GM19240 (cell line): Measurements from ENCODE around the gene PDE8A.

Experiments
- DNase-seq: peaks from one replicate; pipeline ENCODE4 v3.0.0; 2011; ENCODE audit warnings: low spot score; ENCODE audit not compliant: insufficient read length

PDE8A gene

DNA sequence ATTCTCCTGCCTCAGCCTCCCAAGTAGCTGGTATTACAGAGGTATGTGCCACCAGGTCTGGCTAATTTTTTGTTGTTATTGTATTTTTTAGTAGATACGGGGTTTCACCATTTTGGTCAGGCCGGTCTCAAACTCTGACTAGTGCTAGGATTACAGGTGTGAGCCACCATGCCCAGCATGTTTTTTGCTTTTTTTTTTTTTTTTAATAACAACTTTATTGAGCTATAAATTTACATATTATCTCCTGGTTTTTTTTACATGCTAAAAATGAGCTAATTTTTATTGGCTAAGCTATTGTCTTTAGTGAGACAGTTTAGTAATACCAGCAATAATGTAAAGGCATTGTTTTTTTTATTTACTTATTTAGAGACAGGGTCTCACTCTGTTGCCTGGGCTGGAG lies 105.2 kb downstream of the PDE8A start:
- DNase-seq, result no peak

DNA sequence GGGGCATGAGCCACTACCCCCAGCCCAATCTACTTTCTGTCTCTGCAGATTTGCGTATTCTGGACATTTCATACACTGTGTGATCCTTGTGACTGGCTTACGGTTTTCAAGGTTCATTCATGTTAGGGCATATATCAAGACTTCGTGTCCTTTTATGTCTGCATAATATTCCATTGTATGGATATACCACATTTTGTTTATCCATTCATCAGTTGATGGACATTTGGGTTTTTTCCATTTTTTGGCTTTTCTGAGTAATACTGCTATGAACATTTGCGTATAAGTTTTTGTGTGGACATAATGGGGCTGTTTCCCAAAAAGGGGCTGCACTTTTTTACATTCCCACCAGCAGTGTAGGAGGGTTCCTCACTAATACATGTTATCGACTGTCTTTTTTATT lies 106.6 kb downstream of the PDE8A start:
- DNase-seq, result no peak

DNA sequence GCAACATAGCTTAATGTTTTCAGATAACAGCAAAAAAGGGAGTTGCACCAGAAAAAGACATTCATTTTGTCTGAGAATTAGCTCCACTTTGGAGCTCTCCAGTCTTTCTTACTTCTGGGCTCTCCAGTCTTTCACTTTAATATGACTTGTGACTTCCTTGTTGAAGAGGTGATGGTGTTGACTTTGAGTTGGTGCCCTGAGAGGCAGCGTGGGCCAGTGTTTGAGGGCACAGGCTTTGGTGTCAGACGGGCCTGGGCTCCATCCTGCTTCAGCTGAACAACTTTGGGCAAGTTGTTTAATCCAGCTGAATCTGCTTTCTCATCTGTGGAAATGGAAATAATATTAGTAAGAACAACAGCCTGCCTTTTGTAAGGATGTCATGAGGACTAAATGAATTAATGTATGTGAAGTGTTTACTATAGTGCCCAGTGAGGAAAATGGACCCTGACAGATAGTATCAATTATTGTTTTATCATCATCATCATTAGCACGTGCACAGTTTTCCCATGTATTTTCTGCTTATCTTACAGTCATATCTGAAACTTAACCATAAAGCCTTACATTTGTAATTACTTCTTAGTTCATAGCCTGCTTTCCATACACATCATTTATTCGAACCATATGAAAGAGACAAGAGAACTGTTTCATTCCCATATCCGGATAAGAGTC lies 108.4 kb downstream of the PDE8A start:
- no peak for DNase-seq

DNA sequence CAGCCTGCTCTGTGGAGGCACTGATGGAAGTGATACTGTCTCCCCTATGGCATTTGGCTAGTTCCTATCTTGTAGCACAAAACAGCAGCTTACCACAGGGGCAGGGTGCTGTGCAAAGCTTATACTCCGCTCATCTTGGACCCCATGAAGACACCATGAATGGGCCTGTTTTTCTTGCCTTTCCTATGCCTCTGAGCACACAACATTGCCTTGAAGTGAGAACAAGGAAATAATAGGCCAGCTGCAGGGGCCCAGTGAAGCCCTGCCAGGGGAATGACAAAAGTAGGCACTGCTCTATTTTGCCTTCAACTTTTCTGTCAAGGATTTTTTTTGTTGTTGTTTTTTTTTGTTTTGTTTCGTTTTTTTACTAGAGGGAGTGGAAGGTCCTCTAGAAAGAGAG lies 110.3 kb downstream of the PDE8A start:
- no peak for DNase-seq

DNA sequence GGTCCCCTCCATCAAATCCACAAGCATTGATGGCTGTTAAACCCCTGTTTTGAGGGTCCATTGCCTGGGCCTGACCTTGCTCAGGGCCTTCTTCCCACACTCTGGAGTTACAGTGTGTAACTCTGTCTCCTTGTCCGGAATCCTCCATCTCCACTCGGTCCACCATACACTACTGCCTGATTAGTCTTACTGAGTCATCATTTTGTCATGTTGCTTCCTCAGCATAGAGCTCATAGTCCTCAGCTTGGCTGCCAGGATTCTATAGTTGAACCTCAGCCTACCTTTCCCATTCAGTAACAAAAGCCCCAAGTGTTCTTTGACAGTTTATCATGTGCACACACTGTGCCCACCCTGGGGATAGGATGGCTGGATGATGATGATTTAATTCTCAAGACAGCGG lies 113.0 kb downstream of the PDE8A start:
- no peak for DNase-seq

DNA sequence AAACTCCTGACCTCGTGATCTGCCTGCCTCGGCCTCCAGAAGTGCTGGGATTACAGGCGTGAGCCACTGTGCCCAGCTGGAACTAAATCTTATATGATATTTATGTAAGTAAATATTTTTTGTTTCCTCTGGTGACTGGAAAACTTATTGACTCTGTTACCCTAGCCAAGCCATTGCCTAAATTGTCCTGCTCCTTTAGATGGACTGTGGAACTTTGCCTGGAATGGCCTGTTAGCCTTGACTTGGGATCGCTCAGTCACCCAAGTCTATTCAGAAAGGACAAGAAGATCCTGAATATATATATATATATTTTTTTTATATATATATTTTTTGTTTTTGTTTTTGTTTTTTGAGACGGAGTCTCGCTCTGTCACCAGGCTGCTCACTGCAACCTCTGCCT lies 113.9 kb downstream of the PDE8A start:
- no peak for DNase-seq

DNA sequence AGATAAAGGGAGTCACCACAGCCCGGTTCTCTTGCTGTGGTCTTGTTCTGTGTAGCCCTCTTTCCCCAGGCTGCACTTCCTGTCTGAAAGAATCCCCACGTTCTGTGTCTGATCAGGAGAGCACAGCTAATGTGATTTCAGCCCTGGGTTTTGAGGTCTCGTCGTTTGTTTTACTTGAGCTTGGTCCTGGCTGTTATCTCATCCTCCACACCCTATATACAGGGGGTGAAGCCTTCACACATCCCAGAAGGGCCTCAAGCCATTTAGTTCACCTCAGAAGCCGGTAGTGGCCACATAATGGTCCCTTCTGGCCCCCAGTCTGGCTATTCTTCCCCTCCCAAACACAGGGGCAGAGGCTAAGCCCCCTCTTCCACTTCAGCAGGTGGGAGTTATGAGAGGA lies 115.6 kb downstream of the PDE8A start:
- no peak for DNase-seq

DNA sequence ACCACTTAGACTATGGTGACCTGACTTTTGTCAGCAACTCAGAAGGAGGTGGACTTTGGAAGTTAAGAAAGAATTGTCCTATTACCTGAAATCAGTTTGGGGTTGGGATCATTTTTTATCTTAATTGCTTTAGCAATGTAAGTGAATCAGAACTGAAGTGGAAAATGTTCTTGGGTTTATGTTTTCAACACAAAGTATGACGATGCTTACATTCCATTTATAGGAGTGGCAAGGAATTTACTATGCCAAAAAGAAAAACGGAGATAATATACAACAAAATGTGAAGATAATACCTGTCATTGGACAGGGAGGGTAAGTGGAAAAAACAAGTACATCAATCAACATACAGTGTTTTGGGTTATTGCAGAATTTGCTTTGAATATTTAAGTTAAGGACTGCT lies 116.1 kb downstream of the PDE8A start:
- no peak for DNase-seq

DNA sequence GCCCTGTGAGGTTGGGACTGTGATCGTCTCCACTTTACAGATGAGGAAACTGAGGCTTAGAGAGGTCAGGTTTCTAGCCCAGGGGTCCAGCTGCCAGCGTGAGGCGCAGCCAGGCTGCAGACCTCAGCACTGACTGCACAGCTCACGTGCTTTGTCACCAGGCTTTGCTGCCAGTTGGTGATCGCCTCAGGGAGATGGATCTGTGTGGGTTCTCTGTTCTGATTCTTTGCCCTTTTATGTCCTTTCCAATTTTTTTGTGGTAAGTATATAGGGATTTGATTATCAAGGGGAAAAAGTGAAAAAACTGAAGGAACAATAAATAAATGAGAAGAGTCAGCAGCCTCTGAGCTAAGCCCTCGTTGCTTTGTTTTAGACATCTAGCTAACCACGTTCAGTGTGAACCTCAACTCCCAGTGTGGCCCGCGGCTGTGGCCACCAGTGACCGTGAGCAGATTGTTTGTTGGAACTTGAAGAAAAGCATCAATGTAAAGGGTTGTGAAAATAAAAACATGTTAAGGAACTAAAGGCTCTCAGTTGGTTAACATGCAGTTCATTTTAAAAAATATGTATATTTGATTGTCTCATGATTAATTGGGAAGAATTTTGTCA lies 117.6 kb downstream of the PDE8A start:
- DNase-seq, result no peak

DNA sequence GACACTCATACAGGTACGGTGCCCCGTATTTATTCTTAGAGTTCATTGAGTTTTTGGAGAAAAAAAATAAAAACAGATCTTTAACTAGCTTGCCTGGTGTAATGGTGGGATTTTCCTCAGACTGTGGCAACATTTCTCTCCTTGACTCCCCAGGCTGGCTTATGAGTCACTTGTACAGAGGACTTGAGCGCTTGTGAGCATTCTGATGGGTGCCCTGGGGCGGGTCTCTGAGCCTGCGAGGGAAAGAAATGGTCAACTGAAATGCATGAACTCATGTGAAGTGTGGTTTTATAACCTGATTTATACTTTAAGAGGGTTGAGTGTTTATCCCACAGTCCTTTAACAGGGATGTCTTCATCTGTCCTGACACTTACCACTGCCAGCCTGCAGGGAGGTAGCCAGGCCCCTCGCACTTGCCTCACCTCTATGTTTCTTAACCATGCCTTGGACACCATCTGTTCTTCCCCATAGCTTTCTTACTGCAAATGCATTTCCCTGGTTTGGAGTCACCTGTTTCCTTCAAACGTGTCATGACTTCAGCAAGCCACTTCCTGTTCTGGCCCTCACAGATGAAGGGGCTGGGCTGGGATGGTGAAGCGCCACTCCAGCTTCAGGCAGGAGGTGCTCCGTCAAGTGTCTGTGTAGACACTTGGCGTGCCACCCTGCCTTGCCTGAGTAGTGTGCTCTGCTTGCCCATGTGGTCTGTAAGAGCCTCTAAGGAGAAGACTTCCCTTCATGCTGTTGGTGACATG lies 118.7 kb downstream of the PDE8A start:
- DNase-seq, result no peak

DNA sequence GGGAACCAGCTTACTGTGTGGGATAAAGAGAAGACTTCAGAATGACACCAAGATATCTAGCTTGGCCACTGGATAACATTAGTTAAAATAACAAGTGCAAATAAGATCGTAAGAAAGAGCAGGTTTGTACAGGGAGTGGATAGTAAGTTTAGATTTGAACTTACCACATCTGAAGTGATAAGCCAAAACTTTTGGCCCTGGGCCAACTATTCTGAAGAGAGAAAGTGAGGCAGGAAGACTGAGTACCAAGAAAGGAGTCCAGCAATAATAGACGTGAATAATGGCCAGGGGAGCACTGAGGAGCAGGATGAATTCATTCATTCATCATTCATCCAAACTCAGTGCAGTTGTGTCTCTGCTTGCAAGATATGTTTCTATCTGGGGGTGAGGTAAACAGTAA lies 122.9 kb downstream of the PDE8A start:
- DNase-seq, result no peak

DNA sequence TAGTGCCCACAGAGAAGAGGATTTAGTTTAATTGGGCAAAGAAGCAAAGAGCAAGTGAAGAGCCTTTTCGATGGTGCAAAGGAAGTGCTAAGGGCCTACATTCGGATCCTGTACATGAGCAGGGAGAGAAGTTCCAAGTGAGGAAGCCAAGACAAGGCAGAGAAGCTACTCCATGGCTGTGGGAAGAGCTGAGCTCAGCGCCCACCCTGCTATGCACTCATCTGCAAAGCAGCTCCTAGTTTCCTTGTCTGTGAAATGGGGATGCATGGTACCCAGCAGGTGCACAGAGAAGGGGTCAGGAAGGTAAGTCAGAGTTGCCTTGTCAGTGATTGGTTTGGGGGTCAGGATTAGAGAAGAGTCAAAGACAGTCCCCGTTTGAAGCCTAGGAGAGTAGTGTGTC lies 126.5 kb downstream of the PDE8A start:
- no peak for DNase-seq

DNA sequence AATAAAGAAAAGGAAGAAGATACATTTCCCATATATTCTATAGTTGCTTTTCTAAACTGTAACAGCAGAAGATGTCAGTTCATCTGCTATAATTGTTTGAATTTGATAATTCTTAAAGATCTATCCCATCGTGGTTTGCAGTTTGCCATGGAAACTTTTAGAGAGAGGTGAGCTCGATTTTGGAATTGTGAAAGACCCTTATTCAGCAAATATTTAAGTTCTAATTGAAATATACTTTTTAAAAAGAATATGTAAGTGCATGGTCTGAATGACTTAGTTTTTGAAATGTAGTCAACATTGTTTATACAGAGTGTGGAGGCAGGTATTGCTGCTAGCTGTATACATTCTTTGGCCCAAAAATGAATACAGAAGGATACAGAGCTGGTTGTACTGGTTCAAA lies 127.7 kb downstream of the PDE8A start:
- DNase-seq, result no peak

DNA sequence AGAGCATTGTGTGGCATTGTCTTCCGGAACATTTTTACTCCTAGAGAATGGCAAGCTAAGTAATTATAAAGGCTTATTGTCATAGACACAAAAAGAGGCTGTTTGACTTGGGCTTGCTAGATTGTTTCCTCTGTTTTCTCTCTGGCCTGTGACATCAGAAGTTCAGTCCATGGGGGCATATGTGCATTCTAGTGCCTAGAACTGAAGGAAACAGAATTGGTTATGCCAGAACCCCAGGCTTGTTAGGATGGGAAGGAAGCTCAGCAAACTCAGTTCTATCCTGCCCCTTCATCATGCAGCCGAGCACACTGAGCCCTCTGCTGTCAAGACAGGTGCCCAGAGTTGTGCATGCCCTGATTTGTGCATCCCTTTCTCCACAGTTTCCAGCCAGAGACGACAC lies 131.3 kb downstream of the PDE8A start:
- DNase-seq, result no peak

DNA sequence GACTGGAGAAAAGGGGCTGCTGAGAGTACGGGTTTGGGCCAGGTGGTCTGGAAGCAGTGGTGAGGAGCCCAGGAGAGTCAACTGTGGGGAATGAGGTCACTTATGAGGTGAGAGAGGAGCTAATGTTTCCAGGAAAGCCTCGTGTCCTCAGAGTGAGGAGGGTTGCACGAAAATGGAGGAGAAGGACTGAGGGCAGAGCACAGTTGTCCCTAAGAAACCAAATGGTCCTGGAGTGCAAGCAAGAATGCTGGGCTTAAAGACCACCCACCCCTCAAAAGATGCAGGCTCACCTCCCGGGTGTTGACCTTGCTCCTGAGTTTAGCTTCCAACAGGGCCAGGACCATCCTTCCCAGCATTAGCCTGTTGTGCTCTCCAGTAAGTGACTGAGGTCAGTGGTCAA lies 133.2 kb downstream of the PDE8A start:
- no peak for DNase-seq

DNA sequence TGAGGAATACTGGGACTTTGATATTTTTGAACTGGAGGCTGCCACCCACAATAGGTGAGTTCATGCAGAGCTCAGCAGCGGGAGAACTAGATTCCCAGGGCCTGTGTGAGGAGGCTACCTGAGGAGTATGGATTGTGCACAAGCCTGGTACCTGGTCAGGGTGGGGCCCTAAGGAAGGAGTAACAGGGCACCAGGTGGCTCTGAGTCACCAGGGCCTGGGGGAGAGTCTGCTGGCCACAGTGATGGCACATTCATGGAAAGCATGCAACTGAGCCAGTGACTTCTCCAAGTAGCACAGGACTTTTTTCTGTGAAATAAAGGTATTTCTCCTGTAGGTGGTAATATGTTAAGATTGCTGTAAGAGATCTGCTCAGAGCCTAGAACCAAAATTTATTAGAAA lies 134.4 kb downstream of the PDE8A start:
- no peak for DNase-seq

DNA sequence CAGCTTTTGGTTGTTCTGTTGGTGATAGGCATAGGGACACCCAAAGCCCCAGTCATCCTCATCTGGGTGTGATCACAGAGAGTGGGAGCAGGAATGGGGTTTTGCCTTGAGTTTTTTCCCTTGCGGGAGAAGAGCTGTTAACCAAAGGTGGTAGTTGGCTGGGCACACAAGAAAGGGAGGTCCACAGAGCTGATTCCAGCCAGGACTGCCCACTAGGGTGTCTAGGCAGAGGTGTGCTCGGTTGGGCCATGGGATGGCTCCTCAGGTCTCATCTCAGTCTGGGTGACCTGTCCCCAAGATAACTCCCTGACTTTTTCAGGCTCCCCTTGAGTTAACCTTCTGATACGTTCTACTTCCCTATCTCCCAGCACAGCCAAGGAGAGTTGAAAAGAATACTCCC lies 134.8 kb downstream of the PDE8A start:
- DNase-seq, result no peak

DNA sequence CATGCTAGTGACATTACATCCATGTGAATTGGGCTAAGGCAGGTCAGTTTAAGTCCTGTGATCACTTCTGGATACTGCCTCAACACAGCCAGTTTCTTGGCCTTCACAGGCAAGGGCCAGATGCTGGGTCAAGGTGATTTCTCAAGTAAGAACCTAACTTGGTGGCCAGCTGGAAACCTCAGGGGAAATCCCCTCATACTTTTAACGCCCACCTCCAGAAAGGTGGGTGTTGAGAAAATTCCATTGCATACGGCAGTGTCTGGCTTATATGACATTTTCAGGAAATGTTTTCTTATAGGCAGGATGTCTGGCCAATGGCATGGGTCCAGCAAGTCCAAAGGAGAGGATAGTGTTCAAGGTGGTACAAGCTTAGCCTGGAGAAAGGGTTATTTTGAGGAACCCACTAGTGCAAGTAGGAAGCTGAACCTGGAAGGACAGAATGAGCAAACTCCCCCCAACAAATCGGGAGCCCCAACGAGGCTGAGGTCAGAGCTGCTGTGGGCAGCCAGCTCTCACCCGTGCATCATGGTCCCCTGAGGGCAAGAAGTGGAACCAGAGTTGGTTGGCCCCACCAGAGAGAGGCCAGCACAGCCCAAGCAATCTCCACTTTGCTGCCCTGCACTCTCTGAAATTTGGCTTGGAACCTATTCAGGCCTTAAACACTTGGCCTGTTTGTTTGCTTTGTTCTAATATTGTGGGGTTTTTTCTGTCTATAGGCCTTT lies 135.4 kb downstream of the PDE8A start:
- no peak for DNase-seq

DNA sequence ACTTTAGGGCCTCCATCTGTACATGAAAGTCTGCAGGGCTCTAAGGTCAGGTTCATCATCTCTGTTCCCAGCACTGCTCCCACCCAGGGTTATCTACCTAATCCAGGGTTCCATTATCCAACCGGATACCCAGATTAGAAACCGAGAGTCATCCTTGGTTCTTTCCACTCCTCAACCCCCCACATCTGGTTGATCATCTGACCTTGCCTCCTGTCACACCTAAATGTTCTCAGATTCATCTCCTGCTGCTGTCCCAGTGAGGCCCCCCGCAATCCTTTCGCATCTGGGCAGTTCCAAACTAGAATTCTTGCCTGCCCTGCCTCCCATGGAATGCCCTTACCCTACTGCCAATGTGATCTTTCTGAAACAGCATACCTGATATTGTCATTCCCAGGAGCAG lies 136.5 kb downstream of the PDE8A start:
- no peak for DNase-seq

DNA sequence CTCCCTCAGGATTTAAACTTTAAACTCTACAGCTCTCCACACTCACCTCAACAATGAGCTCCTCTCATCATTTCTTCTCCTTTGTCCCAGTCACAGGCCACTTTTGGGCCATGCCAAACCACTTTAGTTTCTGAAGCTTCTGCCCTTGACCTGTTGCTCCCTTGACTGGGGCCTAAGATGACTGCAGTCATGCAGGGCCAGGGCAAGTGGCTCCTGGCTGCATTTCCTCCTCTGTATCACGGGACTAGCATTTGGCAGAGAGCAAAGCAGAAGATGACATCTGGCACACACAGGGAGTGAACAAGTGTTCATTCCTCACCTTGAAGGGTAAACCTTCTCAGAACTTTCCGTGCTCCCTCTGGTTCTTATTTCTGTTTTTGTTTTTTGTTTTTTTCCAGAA lies 136.9 kb downstream of the PDE8A start:
- DNase-seq, result no peak

DNA sequence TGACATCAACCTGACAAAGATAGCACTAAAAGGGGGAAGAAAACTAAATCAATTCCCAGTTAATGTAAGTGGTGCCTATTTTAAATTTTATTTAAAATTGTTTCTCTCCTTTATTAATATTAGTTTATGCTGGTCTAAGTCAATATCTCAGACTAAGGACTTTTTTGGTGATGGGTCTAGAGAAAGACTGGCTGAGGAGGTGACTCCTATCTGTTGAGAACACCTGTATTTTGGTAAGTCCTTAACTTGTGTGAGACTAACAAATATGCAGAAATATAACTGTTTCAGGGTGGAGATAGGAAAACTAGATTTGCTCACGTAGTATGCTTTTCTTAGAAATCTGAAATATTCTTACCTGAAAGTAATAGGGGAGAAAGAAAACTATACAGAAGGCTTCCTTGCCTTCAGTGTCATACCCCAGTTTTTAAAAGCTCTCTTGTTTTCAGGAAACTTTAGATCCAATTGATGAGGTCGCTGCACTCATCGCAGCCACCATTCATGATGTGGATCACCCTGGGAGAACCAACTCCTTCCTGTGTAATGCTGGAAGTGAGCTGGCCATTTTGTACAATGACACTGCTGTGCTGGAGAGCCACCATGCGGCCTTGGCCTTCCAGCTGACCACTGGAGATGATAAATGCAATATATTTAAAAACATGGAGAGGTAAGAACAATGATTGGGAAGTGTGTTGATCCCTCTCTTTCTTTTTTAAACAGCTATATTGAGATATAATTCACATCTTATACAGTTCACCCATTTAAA lies 138.9 kb downstream of the PDE8A start:
- no peak for DNase-seq

DNA sequence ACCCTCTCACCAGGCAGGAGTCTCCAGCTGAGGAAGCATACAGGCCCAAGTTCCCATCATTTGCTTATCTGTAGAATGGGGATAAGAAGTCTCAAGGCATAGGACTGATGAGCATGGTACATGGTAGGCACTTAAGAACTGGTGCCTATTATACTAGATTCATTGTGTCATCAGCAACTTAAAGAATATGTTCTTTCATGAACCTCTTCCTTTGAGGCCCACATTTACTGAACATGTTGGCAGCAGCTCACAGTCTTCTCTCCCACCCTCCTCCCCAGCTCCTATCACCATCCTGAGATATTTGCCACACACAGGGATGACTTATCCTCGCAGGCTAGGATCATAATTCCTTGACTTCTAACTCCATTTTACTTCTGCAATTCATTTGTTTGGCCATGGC lies 142.5 kb downstream of the PDE8A start:
- no peak for DNase-seq
